GM23248 (cell line): ENCODE measurements around the gene MACROD2.

Experiments used
- EZH2 ChIP-seq: fragments of 200-600 bp; sonication (generic); IDR thresholded peaks from 2 replicates; pipeline ENCODE4 v1.6.1; 2018; ENCODE audit warnings: antibody characterized with exemption, mild to moderate bottlenecking; ENCODE audit not compliant: insufficient read depth, poor library complexity, severe bottlenecking
- EZH2phosphoT487 ChIP-seq: fragments of 200-600 bp; sonication (generic); IDR thresholded peaks from 2 replicates; pipeline ENCODE4 v1.6.1; 2018; ENCODE audit warnings: antibody characterized with exemption, moderate library complexity, mild to moderate bottlenecking, low read depth; ENCODE audit not compliant: insufficient read depth

- TF ChIP-seq EZH2 (no peak), EZH2phosphoT487 (no peak)
These were observed 1049.9 kb downstream of the MACROD2 start for GRCh38 chr20:15045246-15045645.
